Measurements from ENCODE around the gene C3orf20. TPM values are rescaled to one million over a fixed set of nuclear protein-coding genes. Genes with fewer than 3 reads are reported as not detected.

C3orf20 gene
- total RNA-seq, 1 experiment from 2014 or later, result not detected

GRCh38 chr3:14788644-14789043, 113.7 kb downstream of the C3orf20 start:
- CTCF ChIA-PET, result interaction anchor here (0.5 to 1.2 kb wide), 2 partner anchors 75 to 619 kb away, joined by 3 to 4 read pairs; no protein-coding TSS in a partner anchor
- no peak overlapping the region for H3K4me3 Mint-ChIP-seq (ENCODE audit: unreplicated experiment)
- intact Hi-C loops (cut with micrococcal nuclease), result loop anchor here (10.0 kb wide), 1 partner anchor 284 kb away; no protein-coding TSS in a partner anchor
- no peak for TF ChIP-seq CTCF (IDR thresholded peaks at IDR 0.05; ENCODE audit: unreplicated experiment)
- no peaks in the 10 kb centered on the region for H3K9me3 Mint-ChIP-seq (ENCODE audit: unreplicated experiment)
- H3K4me1 Mint-ChIP-seq (ENCODE audit: insufficient read depth, unreplicated experiment), result peaks cover 4% of the 10 kb centered on the region
- POLR2A ChIA-PET, result no interaction called here
- no peak overlapping the region for H3K27ac Mint-ChIP-seq (ENCODE audit: low read depth, unreplicated experiment)
- no peaks in the 10 kb centered on the region for H3K36me3 Mint-ChIP-seq (ENCODE audit: insufficient read depth, unreplicated experiment)
- no TSS peak for BruUV-seq (replicated peaks)
- no peak for DNase-seq (ENCODE audit: unreplicated experiment)
- H3K27me3 Mint-ChIP-seq (ENCODE audit: insufficient read depth, unreplicated experiment), result peaks cover 67% of the 10 kb centered on the region

GRCh38 chr3:14789221-14789620, 114.3 kb downstream of the C3orf20 start:
- ChIA-PET CTCF (interaction anchor here (0.5 to 1.2 kb wide), 2 partner anchors 75 to 618 kb away, joined by 3 to 4 read pairs; no protein-coding TSS in a partner anchor), POLR2A (no interaction called here)
- Mint-ChIP-seq H3K36me3 (ENCODE audit: insufficient read depth, unreplicated experiment) (no peaks in the 10 kb centered on the region), H3K4me3 (ENCODE audit: unreplicated experiment) (no peak overlapping the region), H3K9me3 (ENCODE audit: unreplicated experiment) (no peaks in the 10 kb centered on the region), H3K27ac (ENCODE audit: low read depth, unreplicated experiment) (no peak overlapping the region), H3K4me1 (ENCODE audit: insufficient read depth, unreplicated experiment) (peaks cover 4% of the 10 kb centered on the region), H3K27me3 (ENCODE audit: insufficient read depth, unreplicated experiment) (peaks cover 73% of the 10 kb centered on the region)
- intact Hi-C loops (cut with micrococcal nuclease), result loop anchor here (10.0 kb wide), 1 partner anchor 284 kb away; no protein-coding TSS in a partner anchor
- no peak for DNase-seq (ENCODE audit: unreplicated experiment)
- no peak for TF ChIP-seq CTCF (IDR thresholded peaks at IDR 0.05; ENCODE audit: unreplicated experiment)
- BruUV-seq (replicated peaks), result no TSS peak

GRCh38 chr3:14789640-14790285, 114.8 kb downstream of the C3orf20 start:
- peaks cover 78% of the 10 kb centered on the region for H3K27me3 Mint-ChIP-seq (ENCODE audit: insufficient read depth, unreplicated experiment)
- CTCF ChIA-PET, result interaction anchor here (1.6 kb wide), 2 partner anchors 132 to 281 kb away, joined by 4 to 6 read pairs; no protein-coding TSS in a partner anchor
- no peak for TF ChIP-seq CTCF (IDR thresholded peaks at IDR 0.05; ENCODE audit: unreplicated experiment)
- no peaks in the 10 kb centered on the region for H3K36me3 Mint-ChIP-seq (ENCODE audit: insufficient read depth, unreplicated experiment)
- intact Hi-C loops (cut with micrococcal nuclease), result loop anchor here (10.0 kb wide), 1 partner anchor 285 kb away; no protein-coding TSS in a partner anchor
- H3K4me3 Mint-ChIP-seq (ENCODE audit: unreplicated experiment), result no peak overlapping the region
- H3K27ac Mint-ChIP-seq (ENCODE audit: low read depth, unreplicated experiment), result no peak overlapping the region
- no peak for DNase-seq (ENCODE audit: unreplicated experiment)
- POLR2A ChIA-PET, result no interaction called here
- no TSS peak for BruUV-seq (replicated peaks)
- H3K4me1 Mint-ChIP-seq (ENCODE audit: insufficient read depth, unreplicated experiment), result peaks cover 4% of the 10 kb centered on the region
- H3K9me3 Mint-ChIP-seq (ENCODE audit: unreplicated experiment), result no peaks in the 10 kb centered on the region

GRCh38 chr3:14791343-14791945, 116.5 kb downstream of the C3orf20 start:
- peaks cover 71% of the 10 kb centered on the region for H3K27me3 Mint-ChIP-seq (ENCODE audit: insufficient read depth, unreplicated experiment)
- no peak overlapping the region for H3K4me3 Mint-ChIP-seq (ENCODE audit: unreplicated experiment)
- intact Hi-C loops (cut with micrococcal nuclease), result loop anchor here (1.0 kb wide), 1 partner anchor 130 kb away; no protein-coding TSS in a partner anchor
- no peaks in the 10 kb centered on the region for H3K9me3 Mint-ChIP-seq (ENCODE audit: unreplicated experiment)
- H3K27ac Mint-ChIP-seq (ENCODE audit: low read depth, unreplicated experiment), result no peak overlapping the region
- CTCF ChIA-PET, result interaction anchor here (0.5 to 1.6 kb wide), 9 partner anchors 9 to 421 kb away, joined by 3 to 6 read pairs (median 3); no protein-coding TSS in a partner anchor
- H3K36me3 Mint-ChIP-seq (ENCODE audit: insufficient read depth, unreplicated experiment), result no peaks in the 10 kb centered on the region
- TF ChIP-seq CTCF (IDR thresholded peaks at IDR 0.05; ENCODE audit: unreplicated experiment), result peak; percentile 55
- no TSS peak for BruUV-seq (replicated peaks)
- POLR2A ChIA-PET, result no interaction called here
- peak; percentile 60 for DNase-seq (ENCODE audit: unreplicated experiment)
- peaks cover 4% of the 10 kb centered on the region for H3K4me1 Mint-ChIP-seq (ENCODE audit: insufficient read depth, unreplicated experiment)

Data from MCF 10A (cell line).